H9 (cell line): ENCODE measurements around the gene RTTN. TPM values are rescaled to one million over a fixed set of nuclear protein-coding genes. Genes with fewer than 3 reads are reported as not detected.
A peak's percentile ranks its signal among the peaks of the same experiment; 100 is the strongest.

Experiments used
- DNase-seq: peaks from one replicate; pipeline ENCODE4 v3.0.0-alpha.2; 2017
- H2AFZ ChIP-seq: one replicate; pipeline ENCODE4 v1.6.1; 2013; ENCODE audit warnings: mild to moderate bottlenecking, low read length, control low read depth, moderate library complexity
- H2AK5ac ChIP-seq: 2 replicates; pipeline ENCODE4 v1.6.1; 2013; ENCODE audit warnings: low read length, control low read depth, mixed read lengths; ENCODE audit not compliant: insufficient read length
- H2BK120ac ChIP-seq: one replicate; pipeline ENCODE4 v1.6.1; 2013; ENCODE audit warnings: low read depth, mild to moderate bottlenecking, low read length, control low read depth, inconsistent platforms; ENCODE audit not compliant: poor library complexity, severe bottlenecking
- H2BK12ac ChIP-seq: 2 replicates; pipeline ENCODE4 v1.6.1; 2013; ENCODE audit warnings: low read length, control low read depth, mixed read lengths, low read depth; ENCODE audit not compliant: insufficient read length
- H2BK15ac ChIP-seq: 2 replicates; pipeline ENCODE4 v1.6.1; 2013; ENCODE audit warnings: low read depth, low read length, control low read depth
- H2BK20ac ChIP-seq: one replicate; pipeline ENCODE4 v1.6.1; 2013; ENCODE audit warnings: low read depth, mild to moderate bottlenecking, low read length, control low read depth, inconsistent platforms; ENCODE audit not compliant: poor library complexity, severe bottlenecking
- H2BK5ac ChIP-seq: 2 replicates; pipeline ENCODE4 v1.6.1; 2013; ENCODE audit warnings: low read length, control low read depth, mixed read lengths; ENCODE audit not compliant: insufficient read length
- H3K14ac ChIP-seq: 2 replicates; pipeline ENCODE4 v1.6.1; 2013; ENCODE audit warnings: low read length, control low read depth; ENCODE audit not compliant: insufficient read depth
- H3K18ac ChIP-seq: 2 replicates; pipeline ENCODE4 v1.6.1; 2013; ENCODE audit warnings: low read depth, mild to moderate bottlenecking, mixed read lengths, low read length, control low read depth; ENCODE audit not compliant: insufficient read length
- H3K23ac ChIP-seq: 2 replicates; pipeline ENCODE4 v1.6.1; 2013; ENCODE audit warnings: low read length, control low read depth, mixed read lengths, low read depth; ENCODE audit not compliant: insufficient read length
- H3K23me2 ChIP-seq: 2 replicates; pipeline ENCODE4 v1.6.1; 2013; ENCODE audit warnings: low read depth, mild to moderate bottlenecking, mixed read lengths, low read length, control low read depth; ENCODE audit not compliant: insufficient read length, poor library complexity, severe bottlenecking
- H3K27ac ChIP-seq: 2 replicates; pipeline ENCODE4 v1.5.1; 2013; ENCODE audit warnings: low read length, control low read depth, mixed read lengths, low read depth; ENCODE audit not compliant: insufficient read length
- H3K27me3 ChIP-seq: 2 replicates; pipeline ENCODE4 v1.6.1; 2013; ENCODE audit warnings: low read length, control low read depth, inconsistent platforms; ENCODE audit not compliant: insufficient read depth
- H3K4ac ChIP-seq: 2 replicates; pipeline ENCODE4 v1.6.1; 2013; ENCODE audit warnings: low read depth, mild to moderate bottlenecking, control low read depth, inconsistent platforms, low read length, moderate library complexity
- H3K4me1 ChIP-seq: 2 replicates; pipeline ENCODE4 v1.6.1; 2013; ENCODE audit warnings: low read length, control low read depth, inconsistent platforms; ENCODE audit not compliant: insufficient read depth
- H3K4me2 ChIP-seq: 2 replicates; pipeline ENCODE4 v1.6.1; 2013; ENCODE audit warnings: low read length, control low read depth, mixed read lengths; ENCODE audit not compliant: insufficient read length, insufficient read depth
- H3K56ac ChIP-seq: 2 replicates; pipeline ENCODE4 v1.6.1; 2013; ENCODE audit warnings: low read depth, mild to moderate bottlenecking, mixed read lengths, low read length, control low read depth; ENCODE audit not compliant: insufficient read length
- H3K79me1 ChIP-seq: 2 replicates; pipeline ENCODE4 v1.6.1; 2013; ENCODE audit warnings: low read depth, mild to moderate bottlenecking, moderate library complexity, low read length, control low read depth, inconsistent platforms; ENCODE audit not compliant: insufficient read depth, poor library complexity, severe bottlenecking
- H3K79me2 ChIP-seq: 2 replicates; pipeline ENCODE4 v1.6.1; 2013; ENCODE audit warnings: low read length, control low read depth, inconsistent platforms; ENCODE audit not compliant: insufficient read depth
- H3K9ac ChIP-seq: 2 replicates; pipeline ENCODE4 v1.6.1; 2013; ENCODE audit warnings: low read length, control low read depth, mixed read lengths; ENCODE audit not compliant: insufficient read length; ENCODE audit errors: extremely low read depth
- H3K9me3 ChIP-seq: one replicate; pipeline ENCODE4 v1.6.1; 2013; ENCODE audit warnings: low read depth, low read length, inconsistent platforms; ENCODE audit not compliant: control insufficient read depth
- H3T11ph ChIP-seq: one replicate; pipeline ENCODE4 v1.6.1; 2013; ENCODE audit warnings: mild to moderate bottlenecking, low read length, control low read depth, inconsistent platforms
- H4K20me1 ChIP-seq: one replicate; pipeline ENCODE4 v1.6.1; 2013; ENCODE audit not compliant: control insufficient read depth, insufficient read length, insufficient read depth
- H4K5ac ChIP-seq: 2 replicates; pipeline ENCODE4 v1.6.1; 2013; ENCODE audit warnings: low read depth, mild to moderate bottlenecking, mixed read lengths, low read length, control low read depth; ENCODE audit not compliant: insufficient read length
- H4K8ac ChIP-seq: replicated peaks from 2 replicates; pipeline ENCODE4 v1.6.1; 2013; ENCODE audit warnings: low read length, control low read depth, mixed read lengths, low read depth; ENCODE audit not compliant: insufficient read length
- H4K91ac ChIP-seq: 2 replicates; pipeline ENCODE4 v1.6.1; 2013; ENCODE audit warnings: low read depth, mild to moderate bottlenecking, moderate library complexity, mixed read lengths, low read length, control low read depth; ENCODE audit not compliant: insufficient read length
- H3K27ac Mint-ChIP-seq, 3 experiments: 2 replicates in 2 of 3; 3 replicates in 1 of 3; pipeline ENCODE4 v1.8.0; 2020 to 2021; ENCODE audit warnings: mixed read lengths in 3 of 3, mild to moderate bottlenecking in 1 of 3, moderate library complexity in 1 of 3
- H3K27me3 Mint-ChIP-seq: 2 replicates; pipeline ENCODE4 v1.8.0; 2021; ENCODE audit warnings: low read depth, mild to moderate bottlenecking, moderate library complexity, mixed read lengths
- H3K36me3 Mint-ChIP-seq, 3 experiments: 2 replicates in 2 of 3; 3 replicates in 1 of 3; pipeline ENCODE4 v1.8.0; 2020 to 2021; ENCODE audit warnings: low read depth in 3 of 3, mixed read lengths in 3 of 3; ENCODE audit not compliant: insufficient read depth in 1 of 3
- H3K4me1 Mint-ChIP-seq, 2 experiments: 2 replicates each; pipeline ENCODE4 v1.8.0; 2020; ENCODE audit warnings: mixed read lengths in 2 of 2
- H3K4me3 Mint-ChIP-seq, 2 experiments: 2 replicates in 1 of 2; 3 replicates in 1 of 2; pipeline ENCODE4 v1.8.0; 2020 to 2021; ENCODE audit warnings: mild to moderate bottlenecking in 2 of 2, mixed read lengths in 2 of 2, moderate library complexity in 1 of 2
- H3K9me3 Mint-ChIP-seq, 2 experiments: 2 replicates in 1 of 2; 3 replicates in 1 of 2; pipeline ENCODE4 v1.8.0; 2020; ENCODE audit warnings: mild to moderate bottlenecking in 2 of 2, mixed read lengths in 2 of 2, moderate library complexity in 1 of 2
- CTCF ChIP-seq: fragments of 200-600 bp; sonication (generic); conservative IDR thresholded peaks from 3 replicates; pipeline ENCODE4 v1.8.0; 2021; ENCODE audit warnings: antibody characterized with exemption, mild to moderate bottlenecking
- WGBS: extraction: QIAGEN DNeasy Blood & Tissue Kit; methylation state at CpG from one replicate; pipeline ENCODE4 v1.1.7; 2013; ENCODE audit warnings: missing lambda C conversion rate, low lambda C conversion rate, mixed read lengths; ENCODE audit not compliant: insufficient read length; ENCODE audit errors: extremely low coverage; 5-methylcytosine and 5-hydroxymethylcytosine counted together
- total RNA-seq: library from RNA; stranded (reverse); gene quantifications from 2 replicates; pipeline ENCODE4 v1.2.1, GENCODE V29; 2021

The RTTN gene
- total RNA-seq, 1 experiment from 2014 or later: 17.6 TPM

- no peak overlapping the region for H3K14ac ChIP-seq
- H3K27me3 ChIP-seq: no peaks in the 10 kb centered on the region
- no peak overlapping the region for H2AK5ac ChIP-seq
- Mint-ChIP-seq H3K27ac (peak overlapping the region in 2 of 3 experiments; percentile 6 to 10; a peak in 2 of 7 replicates), H3K4me1 (no peaks in the 10 kb centered on the region), H3K9me3 (0 out of 5 replicates have a peak, but pooled peaks cover 0 to 3% of the 10 kb centered on the region in 2 experiments), H3K27me3 (no peaks in the 10 kb centered on the region), H3K36me3 (no peaks in the 10 kb centered on the region), H3K4me3 (no peak overlapping the region)
- no peaks in the 10 kb centered on the region for H3K79me1 ChIP-seq
- H3K23ac ChIP-seq: no peak overlapping the region
- H3K9me3 ChIP-seq: no peaks in the 10 kb centered on the region
- no peak overlapping the region for H3K18ac ChIP-seq
- H4K91ac ChIP-seq: no peak overlapping the region
- H4K5ac ChIP-seq: no peak overlapping the region
- H3K4ac ChIP-seq: no peak overlapping the region
- WGBS: no CpG with 5 or more reads among the region's 3 CpGs
- no peak overlapping the region for H3K9ac ChIP-seq
- no peak overlapping the region for H3T11ph ChIP-seq
- no peak overlapping the region for H3K56ac ChIP-seq
- no peak overlapping the region for H3K27ac ChIP-seq
- H4K20me1 ChIP-seq: no peaks in the 10 kb centered on the region
- H3K4me1 ChIP-seq: no peaks in the 10 kb centered on the region
- H2AFZ ChIP-seq: no peak overlapping the region
- no peak overlapping the region for H2BK120ac ChIP-seq
- H2BK15ac ChIP-seq: no peak overlapping the region
- H3K23me2 ChIP-seq: no peaks in the 10 kb centered on the region
- TF ChIP-seq CTCF: no peak
- no peaks in the 10 kb centered on the region for H3K79me2 ChIP-seq
- H2BK12ac ChIP-seq: no peak overlapping the region
- H2BK5ac ChIP-seq: no peak overlapping the region
- DNase-seq: no peak
- no peak overlapping the region for H2BK20ac ChIP-seq
- H4K8ac ChIP-seq: no peak overlapping the region
- H3K4me2 ChIP-seq: no peak overlapping the region
Measured at GRCh38 chr18:69957747-69958146, 247.7 kb downstream of the RTTN start.
